Mucosa of descending colon (tissue), 3 donors: Measurements from ENCODE around the gene GPX6. TPM values are rescaled to one million over a fixed set of nuclear protein-coding genes. Genes with fewer than 3 reads are reported as not detected.
"Not testable (repeated sequence)": the region's sequence is repeated elsewhere in the genome, so short reads cannot be mapped to it uniquely, and the experiment has no call there.

Experiments used
- ATAC-seq: fragments of 200-7000 bp; cut with Tn5 transposase; one replicate; pipeline ENCODE4 v1.9.1; 2020; ENCODE audit warnings: mild to moderate bottlenecking, moderate library complexity
- DNase-seq, 3 donors: peaks; one replicate each; pipeline ENCODE4 v3.0.0-alpha.2; 2020
- H3K36me3 ChIP-seq: fragments of 200-600 bp; one replicate; pipeline ENCODE4 v1.8.0; 2021; ENCODE audit warnings: low read depth, mild to moderate bottlenecking
- H3K4me1 ChIP-seq: fragments of 200-600 bp; one replicate; pipeline ENCODE4 v1.8.0; 2021; ENCODE audit warnings: low read depth, mild to moderate bottlenecking
- H3K4me3 ChIP-seq: fragments of 200-600 bp; one replicate; pipeline ENCODE4 v1.8.0; 2021; ENCODE audit warnings: mild to moderate bottlenecking
- H3K9me3 ChIP-seq: fragments of 200-600 bp; one replicate; pipeline ENCODE4 v1.8.0; 2021; ENCODE audit warnings: mild to moderate bottlenecking
- intact Hi-C, 2 donors: fragments of 100-400 bp; cut with DNase I in 1 of 2; cut with micrococcal nuclease in 1 of 2; formaldehyde crosslinking; loops; one replicate each; pipeline versions ENCODE4 v1.11.0 to v1.11.1; 2022; cut with DNase I, micrococcal nuclease
- total RNA-seq, 3 donors: library from RNA; stranded (reverse); fragmentation: NEBNext Ultra II Directional in 2 of 3; extraction: Animal tissue kit (Norgen Biotek cat#: 25700) in 2 of 3; gene quantifications; one replicate each; pipeline versions ENCODE4 v1.2.1 to v1.2.4, GENCODE V29; 2021 to 2023
- TF ChIP-seq, protein P1 (sequence below): fragments of 200-600 bp; IDR thresholded peaks from one replicate; pipeline ENCODE4 v1.8.0; 2022; ENCODE audit warnings: antibody characterized with exemption, mild to moderate bottlenecking
- donor health status: DM: no; HTN: no; CAD: no; lungs with moderate emphysema.
- donor health status: DM: no; HTN: no; CAD: no.
- donor health status: DM: no; HTN: yes; CAD: no.

GPX6 gene
- total RNA-seq, 3 donors from 2014 or later, result not detected

DNA sequence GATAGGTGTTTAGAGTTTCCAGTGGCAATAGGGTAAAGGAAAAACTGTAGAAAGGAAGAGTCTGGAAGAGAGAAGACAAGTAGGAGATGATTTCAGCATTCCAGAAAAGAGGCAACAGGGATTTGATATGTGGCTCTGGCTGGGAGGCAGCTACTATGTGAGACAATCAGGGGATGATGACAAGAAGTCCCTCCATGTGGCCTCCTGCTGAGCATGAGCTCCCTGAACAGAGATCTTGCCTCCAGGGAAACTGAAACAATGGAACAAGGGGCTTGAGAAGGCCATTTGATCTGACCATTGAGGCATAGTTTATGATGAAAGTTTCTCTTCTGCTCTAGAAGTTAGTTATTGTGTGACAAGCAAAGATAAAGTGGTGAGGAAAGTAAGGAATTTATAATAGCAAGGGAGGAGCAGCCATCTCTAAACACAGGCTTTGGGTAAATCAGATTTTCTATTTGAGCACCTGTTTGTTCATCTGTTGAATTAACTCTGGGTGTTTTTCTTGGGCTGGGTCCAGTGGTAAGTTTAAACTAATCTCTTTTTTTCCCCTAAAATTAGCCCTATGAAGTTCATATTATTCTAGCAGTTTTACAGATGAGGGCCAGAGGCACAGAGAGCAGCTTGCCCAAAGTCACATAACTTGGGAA lies 7.1 kb upstream of the GPX6 start:
- no peak for ATAC-seq
- intact Hi-C loops, result no loop called here
- no peaks in the 10 kb centered on the region for H3K36me3 ChIP-seq
- no peaks in the 10 kb centered on the region for H3K4me1 ChIP-seq
- DNase-seq, result no peak
- H3K9me3 ChIP-seq, result no peaks in the 10 kb centered on the region
- no peak overlapping the region for H3K4me3 ChIP-seq
- TF ChIP-seq, protein P1, sequence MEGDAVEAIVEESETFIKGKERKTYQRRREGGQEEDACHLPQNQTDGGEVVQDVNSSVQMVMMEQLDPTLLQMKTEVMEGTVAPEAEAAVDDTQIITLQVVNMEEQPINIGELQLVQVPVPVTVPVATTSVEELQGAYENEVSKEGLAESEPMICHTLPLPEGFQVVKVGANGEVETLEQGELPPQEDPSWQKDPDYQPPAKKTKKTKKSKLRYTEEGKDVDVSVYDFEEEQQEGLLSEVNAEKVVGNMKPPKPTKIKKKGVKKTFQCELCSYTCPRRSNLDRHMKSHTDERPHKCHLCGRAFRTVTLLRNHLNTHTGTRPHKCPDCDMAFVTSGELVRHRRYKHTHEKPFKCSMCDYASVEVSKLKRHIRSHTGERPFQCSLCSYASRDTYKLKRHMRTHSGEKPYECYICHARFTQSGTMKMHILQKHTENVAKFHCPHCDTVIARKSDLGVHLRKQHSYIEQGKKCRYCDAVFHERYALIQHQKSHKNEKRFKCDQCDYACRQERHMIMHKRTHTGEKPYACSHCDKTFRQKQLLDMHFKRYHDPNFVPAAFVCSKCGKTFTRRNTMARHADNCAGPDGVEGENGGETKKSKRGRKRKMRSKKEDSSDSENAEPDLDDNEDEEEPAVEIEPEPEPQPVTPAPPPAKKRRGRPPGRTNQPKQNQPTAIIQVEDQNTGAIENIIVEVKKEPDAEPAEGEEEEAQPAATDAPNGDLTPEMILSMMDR, result no peak

DNA sequence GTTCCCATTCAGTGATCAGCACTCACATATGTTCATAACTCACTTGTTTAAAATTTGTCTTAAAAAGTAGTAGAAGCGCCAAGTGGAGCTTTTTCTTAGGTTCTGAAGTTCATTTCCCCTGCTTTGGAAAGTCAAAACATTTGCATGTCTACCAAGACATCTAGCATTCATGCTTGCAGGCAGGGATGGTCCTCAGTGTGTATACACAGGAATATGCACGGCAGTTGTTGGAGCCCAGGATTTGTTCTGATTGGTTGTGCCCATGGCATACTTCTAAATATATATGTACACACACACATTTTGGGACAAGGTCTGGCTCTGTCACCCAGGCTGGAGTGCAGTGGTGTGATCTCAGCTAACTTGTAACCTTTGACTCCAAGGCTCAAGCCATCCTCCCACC lies 2.4 kb upstream of the GPX6 start:
- Histone ChIP-seq H3K36me3 (no peaks in the 10 kb centered on the region), H3K4me3 (no peak overlapping the region), H3K9me3 (no peaks in the 10 kb centered on the region), H3K4me1 (no peaks in the 10 kb centered on the region)
- DNase-seq (no peak), ATAC-seq (no peak)
- TF ChIP-seq, protein P1, result no peak
- intact Hi-C loops, result no loop called here

DNA sequence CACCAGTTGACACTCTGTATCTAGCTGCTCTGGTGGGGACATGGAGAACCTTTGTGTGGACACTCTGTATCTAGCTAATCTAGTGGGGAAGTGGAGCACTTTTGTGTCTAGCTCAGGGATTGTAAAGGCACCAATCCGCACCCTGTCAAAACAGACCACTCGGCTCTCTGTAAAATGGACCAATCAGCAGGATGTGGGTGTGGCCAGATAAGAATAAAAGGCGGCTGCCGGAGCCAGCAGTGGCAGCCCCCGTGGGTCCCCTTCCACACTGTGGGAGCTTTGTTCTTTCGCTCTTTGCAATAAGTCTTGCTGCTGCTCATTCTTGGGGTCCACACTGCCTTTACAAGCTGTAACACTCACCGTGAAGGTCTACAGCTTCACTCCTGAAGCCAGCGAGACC lies 3.2 kb downstream of the GPX6 start:
- intact Hi-C loops, H3K9me3 ChIP-seq, H3K4me3 ChIP-seq, H3K4me1 ChIP-seq, H3K36me3 ChIP-seq, ATAC-seq, DNase-seq: not testable (repeated sequence)

DNA sequence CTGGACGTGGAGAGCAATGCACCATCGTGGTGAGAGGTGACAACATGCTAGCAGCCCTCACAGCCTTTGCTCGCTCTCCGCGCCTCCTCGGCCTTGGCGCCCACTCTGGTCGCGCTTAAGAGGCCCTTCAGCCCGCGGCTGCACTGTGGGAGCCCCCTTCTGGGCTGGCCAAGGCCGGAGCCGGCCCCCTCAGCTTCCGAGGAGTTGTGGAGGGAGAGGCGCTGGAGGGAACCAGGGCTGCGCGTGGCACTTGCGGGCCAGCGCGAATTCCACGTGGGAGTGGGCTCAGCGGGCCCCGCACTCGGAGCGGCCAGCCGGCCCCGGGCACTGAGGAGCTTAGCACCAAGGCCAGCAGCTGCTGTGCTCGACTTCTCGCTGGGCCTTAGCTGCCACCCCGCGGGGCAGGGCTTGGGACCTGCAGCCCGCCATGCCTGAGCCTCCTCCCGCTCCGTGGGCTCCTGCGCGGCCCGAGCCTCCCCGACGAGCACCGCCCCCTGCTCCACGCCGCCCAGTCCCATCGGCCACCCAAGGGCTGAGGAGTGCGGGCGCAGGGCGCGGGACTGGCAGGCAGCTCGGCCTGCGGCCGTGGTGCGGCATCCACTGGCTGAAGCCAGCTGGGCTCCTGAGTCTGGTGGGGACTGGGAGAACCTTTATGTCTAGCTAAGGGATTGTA lies 3.8 kb downstream of the GPX6 start:
- Histone ChIP-seq H3K36me3 (no peaks in the 10 kb centered on the region), H3K9me3 (no peaks in the 10 kb centered on the region), H3K4me1 (no peaks in the 10 kb centered on the region), H3K4me3 (no peak overlapping the region)
- DNase-seq (no peak), ATAC-seq (no peak)
- intact Hi-C loops, result no loop called here
- TF ChIP-seq, protein P1, result no peak

DNA sequence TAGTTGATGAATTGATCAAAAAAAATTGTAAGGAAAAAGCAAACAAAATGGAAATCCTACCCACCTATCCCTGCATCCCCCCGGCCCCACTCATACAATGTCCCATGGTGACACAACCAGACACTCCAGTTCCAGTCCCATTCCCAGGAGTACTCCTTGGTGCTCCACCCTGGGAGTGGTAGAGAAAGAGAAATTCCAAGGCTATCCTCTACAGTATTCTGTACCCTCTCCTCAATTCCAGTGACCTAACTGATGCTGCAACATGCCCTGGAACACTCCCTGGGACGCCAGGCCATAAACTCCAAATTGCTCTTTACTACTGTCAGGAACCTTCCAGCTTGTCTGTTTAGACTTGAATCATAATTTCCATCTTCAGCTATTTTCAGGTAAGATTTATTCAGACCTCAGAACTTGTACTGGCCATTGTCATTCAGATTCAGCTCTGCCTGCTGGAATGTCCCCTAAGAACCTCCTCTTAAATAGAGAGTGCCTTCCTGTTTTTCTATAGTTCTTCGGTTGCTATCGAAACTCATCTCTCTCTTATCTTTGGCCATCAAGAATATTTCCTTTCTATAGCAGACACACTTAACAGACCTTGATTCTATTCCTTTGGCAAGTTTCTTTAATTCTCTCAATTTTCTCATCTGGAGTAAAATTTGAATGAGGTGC lies 8.7 kb downstream of the GPX6 start:
- Histone ChIP-seq H3K4me1 (no peaks in the 10 kb centered on the region), H3K36me3 (no peaks in the 10 kb centered on the region), H3K9me3 (no peaks in the 10 kb centered on the region), H3K4me3 (no peak overlapping the region)
- TF ChIP-seq, protein P1, result no peak
- ATAC-seq (no peak), DNase-seq (no peak)
- intact Hi-C loops, result no loop called here

DNA sequence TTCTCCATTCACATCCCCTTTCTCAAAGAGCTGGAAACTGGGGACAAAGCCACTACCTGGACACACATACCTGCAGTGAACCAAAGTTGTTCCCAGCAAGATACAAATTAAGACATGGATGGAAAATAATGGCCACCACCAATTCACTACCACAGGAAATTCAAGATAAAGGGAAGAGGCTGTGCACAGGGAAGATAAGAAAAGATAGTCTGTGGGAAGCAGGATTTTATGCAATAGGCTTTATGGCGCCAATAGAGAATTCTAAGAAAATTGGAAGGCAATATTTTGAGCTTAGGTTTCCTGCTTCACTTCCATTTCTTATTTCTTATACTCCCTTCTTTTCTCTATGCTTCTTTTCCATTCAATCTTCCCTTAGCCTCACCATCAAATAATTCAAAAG lies 9.9 kb downstream of the GPX6 start:
- TF ChIP-seq, protein P1, result no peak
- ATAC-seq (no peak), DNase-seq (no peak)
- Histone ChIP-seq H3K9me3 (no peaks in the 10 kb centered on the region), H3K4me3 (no peak overlapping the region), H3K4me1 (no peaks in the 10 kb centered on the region), H3K36me3 (no peaks in the 10 kb centered on the region)
- intact Hi-C loops, result no loop called here

DNA sequence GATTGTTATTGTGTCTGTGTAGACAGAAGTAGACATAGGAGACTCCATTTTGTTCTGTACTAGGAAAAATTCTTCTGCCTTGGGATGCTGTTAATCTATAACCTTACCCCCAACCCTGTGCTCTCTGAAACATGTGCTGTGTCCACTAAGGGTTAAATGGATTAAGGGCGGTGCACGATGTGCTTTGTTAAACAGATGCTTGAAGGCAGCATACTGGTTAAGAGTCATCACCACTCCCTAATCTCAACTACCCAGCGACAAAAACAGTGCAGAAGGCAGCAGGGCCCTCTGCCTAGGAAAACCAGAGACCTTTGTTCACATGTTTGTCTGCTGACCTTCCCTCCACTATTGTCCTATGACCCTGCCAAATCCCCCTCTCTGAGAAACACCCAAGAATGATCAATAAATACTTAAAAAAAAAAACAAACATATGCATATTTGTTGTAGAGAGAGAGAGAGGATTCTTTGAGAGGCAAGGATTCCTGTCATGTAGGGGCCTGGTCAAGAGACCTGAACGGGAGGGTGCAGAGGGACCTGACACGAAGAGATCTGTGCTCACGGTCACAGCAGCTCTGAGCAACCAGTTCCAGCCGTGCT lies 12.8 kb downstream of the GPX6 start:
- H3K4me1 ChIP-seq, DNase-seq, ATAC-seq, intact Hi-C loops, H3K36me3 ChIP-seq, H3K4me3 ChIP-seq, H3K9me3 ChIP-seq: not testable (repeated sequence)

- H3K9me3 ChIP-seq, H3K4me3 ChIP-seq, DNase-seq, ATAC-seq, H3K4me1 ChIP-seq, H3K36me3 ChIP-seq, intact Hi-C loops: not testable (repeated sequence)
These were observed 13.5 kb downstream of the GPX6 start for GRCh38 chr6:28502136-28502535.
